ENCODE measurements around the gene DPP7.

Gene DPP7

GRCh38 chr9:137085920-137086530 is 28.5 kb downstream of the DPP7 start:
- peak; percentile 46 for DNase-seq

GRCh38 chr9:137084526-137084925 is 30.0 kb downstream of the DPP7 start:
- no peak for DNase-seq

GRCh38 chr9:137083394-137084004 is 31.0 kb downstream of the DPP7 start:
- DNase-seq = peak; percentile 44

DNA sequence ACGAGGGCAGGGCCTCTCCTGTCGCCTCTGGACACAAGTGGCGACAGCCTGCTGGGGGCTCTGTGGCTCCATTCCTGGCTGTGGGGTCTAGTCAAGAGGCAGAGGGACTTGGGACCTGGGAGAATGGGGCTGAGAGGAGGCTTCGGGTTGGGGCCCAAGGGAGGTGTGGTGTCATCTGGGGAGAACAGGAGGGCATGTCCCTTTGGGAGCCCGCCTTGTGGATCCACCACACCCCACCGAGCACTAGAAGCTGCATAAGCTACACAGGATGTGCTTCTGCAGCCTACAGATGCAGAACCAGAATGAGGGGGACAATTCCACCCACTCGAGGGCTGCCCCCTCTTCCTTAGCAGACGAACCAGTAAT is 31.6 kb downstream of the DPP7 start:
- DNase-seq = no peak

GRCh38 chr9:137082222-137082924 is 32.2 kb downstream of the DPP7 start:
- no peak for DNase-seq

- no peak for DNase-seq
Measured at GRCh38 chr9:137080260-137081122, 34.0 kb downstream of the DPP7 start.

GRCh38 chr9:137079401-137079787 is 35.1 kb downstream of the DPP7 start:
- DNase-seq = no peak

GRCh38 chr9:137078701-137079400 is 35.7 kb downstream of the DPP7 start:
- DNase-seq = no peak

DNA sequence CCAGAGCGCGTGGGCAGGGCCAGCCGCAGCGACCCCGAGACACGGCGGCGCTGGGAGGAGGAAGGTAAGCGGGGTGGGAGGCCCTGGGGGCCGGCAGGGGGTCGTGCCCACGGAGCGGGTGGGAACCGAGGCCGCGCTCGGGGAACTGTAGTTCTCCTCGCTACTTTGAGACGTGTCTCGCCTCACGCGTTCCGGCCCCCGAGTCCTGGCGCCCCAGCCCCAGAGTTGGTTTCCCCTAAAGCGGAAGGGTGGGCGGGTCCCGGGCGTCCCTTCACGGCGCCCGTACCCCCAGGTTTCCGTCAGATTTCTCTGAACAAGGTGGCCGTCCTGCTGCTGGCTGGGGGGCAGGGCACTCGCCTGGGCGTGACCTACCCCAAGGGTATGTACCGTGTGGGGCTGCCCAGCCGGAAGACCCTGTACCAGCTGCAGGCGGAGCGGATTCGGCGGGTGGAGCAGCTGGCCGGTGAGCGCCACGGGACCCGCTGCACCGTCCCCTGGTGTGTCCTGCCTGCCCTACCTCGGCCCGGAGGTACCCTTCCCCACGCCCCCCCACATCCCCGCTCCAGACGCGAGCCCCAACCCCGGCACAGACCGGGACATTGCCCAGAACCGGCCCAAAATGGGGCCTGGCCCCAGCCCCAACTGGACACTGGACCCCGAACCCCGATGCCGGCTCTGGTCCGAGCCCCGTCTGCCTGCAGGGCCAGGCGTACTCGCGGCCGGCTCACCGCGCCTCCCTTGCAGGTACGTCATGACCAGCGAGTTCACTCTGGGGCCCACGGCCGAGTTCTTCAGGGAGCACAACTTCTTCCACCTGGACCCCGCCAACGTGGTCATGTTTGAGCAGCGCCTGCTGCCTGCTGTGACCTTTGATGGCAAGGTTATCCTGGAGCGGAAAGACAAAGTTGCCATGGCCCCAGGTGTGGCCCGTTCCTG is 36.5 kb downstream of the DPP7 start:
- peak; percentile 60 for DNase-seq

DNA sequence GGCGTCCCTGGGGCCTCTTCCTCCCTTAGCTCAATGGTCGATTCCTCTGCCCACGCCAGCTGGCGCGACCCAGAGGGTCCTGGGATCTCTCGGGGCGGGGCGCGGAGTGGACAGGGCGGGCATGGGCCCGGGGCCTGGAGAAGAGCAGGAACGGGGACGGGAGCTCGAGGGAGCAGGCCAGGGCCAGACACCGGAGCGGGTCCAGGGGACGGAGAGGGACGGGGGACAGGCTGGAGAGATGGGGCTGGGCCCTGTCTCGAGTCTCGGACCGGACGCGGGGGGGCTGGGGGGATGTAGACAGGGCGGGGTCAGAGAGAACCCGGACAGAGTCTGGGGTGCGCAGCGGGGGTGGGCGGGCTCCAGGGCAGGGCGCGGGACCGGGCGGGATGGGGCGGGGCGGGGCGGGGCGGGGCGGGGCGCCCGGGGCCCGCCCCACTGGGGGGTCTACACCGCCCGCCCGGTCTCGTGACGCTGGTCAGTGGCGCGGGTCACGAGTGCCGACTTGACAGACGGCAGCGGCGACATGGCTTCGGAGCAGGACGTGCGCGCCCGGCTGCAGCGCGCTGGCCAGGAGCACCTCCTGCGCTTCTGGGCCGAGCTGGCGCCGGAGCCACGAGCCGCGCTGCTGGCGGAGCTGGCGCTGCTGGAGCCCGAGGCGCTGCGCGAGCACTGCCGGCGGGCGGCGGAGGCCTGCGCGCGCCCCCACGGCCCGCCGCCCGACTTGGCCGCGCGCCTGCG is 37.4 kb downstream of the DPP7 start, which contains the start of gene UAP1L1:
UAP1L1 (plus strand) TSS at position 508 of the 738 bp plus-strand sequence; CDS start at position 524, 16 bp downstream.
- peak; percentile 68 for DNase-seq

DNA sequence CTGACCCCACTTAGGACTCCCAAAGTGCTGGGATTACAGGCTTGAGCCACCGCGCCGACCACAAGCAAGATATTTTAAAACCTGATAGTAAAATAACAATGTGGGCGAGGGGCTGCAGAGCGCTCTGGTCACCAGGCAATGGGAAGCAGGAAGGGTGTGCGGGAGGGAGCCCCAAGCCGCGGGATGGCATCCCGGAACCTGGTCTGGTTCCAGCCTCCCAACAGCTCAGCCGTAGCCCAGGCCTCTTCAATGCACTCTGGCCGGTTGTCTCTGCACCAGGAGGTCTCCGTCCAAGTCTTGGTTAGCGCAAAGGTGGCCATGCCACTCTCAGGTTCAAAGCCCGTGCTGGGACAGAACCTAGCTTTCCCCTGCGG is 37.9 kb downstream of the DPP7 start:
- DNase-seq = no peak

GRCh38 chr9:137075275-137075775 is 39.2 kb downstream of the DPP7 start:
- no peak for DNase-seq

DNA sequence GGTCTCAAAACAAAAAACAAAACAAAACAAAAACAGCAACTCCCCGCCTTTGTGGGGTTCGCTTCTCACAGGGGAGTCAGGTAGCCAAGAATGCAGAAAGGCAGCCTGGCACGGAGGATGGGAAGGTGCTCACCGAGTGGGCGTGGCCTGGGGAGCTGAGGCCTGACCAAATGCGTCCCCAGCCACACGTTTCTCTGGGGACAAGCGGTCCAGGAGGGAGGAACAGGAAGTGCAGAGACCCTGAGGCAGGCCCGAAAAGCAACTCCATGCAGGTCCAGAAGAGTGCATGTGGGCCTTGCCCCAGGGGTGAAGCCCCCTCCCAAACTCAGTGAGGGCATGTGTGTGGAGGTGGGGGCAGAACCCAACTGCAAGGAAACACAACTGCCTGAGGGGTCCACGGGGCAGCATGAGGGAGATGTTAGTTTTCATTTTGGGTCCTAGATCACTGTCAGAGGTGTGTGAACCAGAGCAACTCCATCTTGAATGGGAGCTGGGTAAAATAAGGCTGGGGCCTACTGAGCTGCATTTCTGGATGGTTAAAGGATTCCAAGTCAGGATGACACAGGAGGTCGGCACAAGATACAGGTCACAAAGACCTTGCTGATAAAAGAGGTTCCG is 39.8 kb downstream of the DPP7 start:
- no peak for DNase-seq

- no peak for DNase-seq
Measured at GRCh38 chr9:137073992-137074399, 40.5 kb downstream of the DPP7 start.

GRCh38 chr9:137071282-137071681 is 43.3 kb downstream of the DPP7 start:
- DNase-seq = no peak

DNA sequence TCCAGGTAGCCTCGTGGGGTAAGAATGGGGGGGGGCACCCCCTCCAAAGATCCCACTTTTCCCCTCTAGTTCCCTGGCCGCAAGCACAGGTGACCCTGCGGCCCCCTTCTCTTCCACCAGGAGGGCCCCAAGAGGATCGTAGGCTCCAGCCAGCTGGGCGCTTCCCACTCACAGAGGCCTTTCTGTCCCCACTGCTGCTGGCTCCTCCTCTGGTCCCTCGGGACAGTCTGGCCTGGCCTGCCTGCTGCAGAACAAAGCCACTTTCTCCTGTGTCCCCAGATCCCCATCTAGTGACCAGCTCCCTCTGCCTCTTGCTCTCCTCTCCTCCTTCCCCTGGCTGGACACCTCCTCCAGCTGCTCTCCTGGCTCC is 43.6 kb downstream of the DPP7 start:
- DNase-seq = no peak

GRCh38 chr9:137070201-137070905 is 44.2 kb downstream of the DPP7 start, which contains the start of gene SAPCD2:
TSS of gene SAPCD2 (minus strand) at chr9:137070557. CDS start at chr9:137070460, 97 bp downstream.
- peak; percentile 90 for DNase-seq

GRCh38 chr9:137069508-137070091 is 44.9 kb downstream of the DPP7 start:
- DNase-seq = no peak
